NCI-H524 treated with DMSO at 0.1 percent for 48 hours (cell line): ENCODE results near the gene UGT3A1.
"Not testable (repeated sequence)": the region's sequence is repeated elsewhere in the genome, so short reads cannot be mapped to it uniquely, and the experiment has no call there.

Source experiments
- DNase-seq: peaks from one replicate; lab custom pipeline; 2025; lab: John Stamatoyannopoulos, UW

Gene UGT3A1

GRCh38 chr5:35988529-35988928 is 2.7 kb downstream of the UGT3A1 start:
- no peak for DNase-seq

GRCh38 chr5:35987776-35988175 is 3.4 kb downstream of the UGT3A1 start:
- DNase-seq, result no peak

- DNase-seq, result no peak
These were observed 11.5 kb downstream of the UGT3A1 start for GRCh38 chr5:35979715-35980114.

GRCh38 chr5:35976859-35977258 is 14.3 kb downstream of the UGT3A1 start:
- DNase-seq, result not testable (repeated sequence)

GRCh38 chr5:35974570-35974969 is 16.6 kb downstream of the UGT3A1 start:
- no peak for DNase-seq

- no peak for DNase-seq
These were observed 19.3 kb downstream of the UGT3A1 start for GRCh38 chr5:35971878-35972210.

GRCh38 chr5:35971186-35971877 is 19.9 kb downstream of the UGT3A1 start:
- DNase-seq, result no peak

GRCh38 chr5:35963381-35963843 is 27.8 kb downstream of the UGT3A1 start:
- no peak for DNase-seq

GRCh38 chr5:35960328-35960727 is 30.9 kb downstream of the UGT3A1 start:
- no peak for DNase-seq

GRCh38 chr5:35956429-35956828 is 34.8 kb downstream of the UGT3A1 start:
- no peak for DNase-seq

- DNase-seq, result no peak
These were observed 37.0 kb downstream of the UGT3A1 start for GRCh38 chr5:35954175-35954574.

GRCh38 chr5:35947085-35947484 is 44.1 kb downstream of the UGT3A1 start:
- no peak for DNase-seq

- no peak for DNase-seq
These were observed 51.6 kb downstream of the UGT3A1 start for GRCh38 chr5:35939639-35940038.

GRCh38 chr5:35938568-35939227 is 52.5 kb downstream of the UGT3A1 start, which contains the start of gene CAPSL:
TSS of gene CAPSL (minus strand) at chr5:35938622. CDS start at chr5:35921120, 17,502 bp downstream.
- DNase-seq, result no peak

GRCh38 chr5:35926389-35927051 is 64.7 kb downstream of the UGT3A1 start:
- peak; percentile 25 for DNase-seq

GRCh38 chr5:35924950-35925722 is 66.1 kb downstream of the UGT3A1 start:
- DNase-seq, result peak; percentile 64

- DNase-seq, result no peak
These were observed 66.9 kb downstream of the UGT3A1 start for GRCh38 chr5:35924122-35924949.

GRCh38 chr5:35922468-35922867 is 68.7 kb downstream of the UGT3A1 start:
- no peak for DNase-seq

GRCh38 chr5:35921930-35922329 is 69.3 kb downstream of the UGT3A1 start:
- DNase-seq, result no peak

- DNase-seq, result no peak
These were observed 70.3 kb downstream of the UGT3A1 start for GRCh38 chr5:35920890-35921289.

- DNase-seq, result no peak
These were observed 72.0 kb downstream of the UGT3A1 start for GRCh38 chr5:35919191-35919590.
